Body of pancreas (tissue), 4 donors: ENCODE data around the gene PREB.

Experiments used
- POLR2A ChIP-seq, 3 donors: fragments of 450-650 bp; IDR thresholded peaks; one replicate each; pipeline ENCODE4 v1.6.1; 2016; ENCODE audit warnings: antibody characterized with exemption in 3 of 3, mild to moderate bottlenecking in 2 of 3
- TF ChIP-seq, protein P1 (sequence below), 7 experiments: fragments of 450-650 bp in 4 of 7; fragments of 200-600 bp in 3 of 7; sonication (generic) in 3 of 7; IDR thresholded peaks; one replicate each; pipeline ENCODE4 v1.5.1; 2016 to 2019; ENCODE audit warnings: antibody characterized with exemption in 7 of 7

GRCh38 chr2:27155069-27155520 lies 20.7 kb upstream of the PREB start:
- TF ChIP-seq, protein P1, sequence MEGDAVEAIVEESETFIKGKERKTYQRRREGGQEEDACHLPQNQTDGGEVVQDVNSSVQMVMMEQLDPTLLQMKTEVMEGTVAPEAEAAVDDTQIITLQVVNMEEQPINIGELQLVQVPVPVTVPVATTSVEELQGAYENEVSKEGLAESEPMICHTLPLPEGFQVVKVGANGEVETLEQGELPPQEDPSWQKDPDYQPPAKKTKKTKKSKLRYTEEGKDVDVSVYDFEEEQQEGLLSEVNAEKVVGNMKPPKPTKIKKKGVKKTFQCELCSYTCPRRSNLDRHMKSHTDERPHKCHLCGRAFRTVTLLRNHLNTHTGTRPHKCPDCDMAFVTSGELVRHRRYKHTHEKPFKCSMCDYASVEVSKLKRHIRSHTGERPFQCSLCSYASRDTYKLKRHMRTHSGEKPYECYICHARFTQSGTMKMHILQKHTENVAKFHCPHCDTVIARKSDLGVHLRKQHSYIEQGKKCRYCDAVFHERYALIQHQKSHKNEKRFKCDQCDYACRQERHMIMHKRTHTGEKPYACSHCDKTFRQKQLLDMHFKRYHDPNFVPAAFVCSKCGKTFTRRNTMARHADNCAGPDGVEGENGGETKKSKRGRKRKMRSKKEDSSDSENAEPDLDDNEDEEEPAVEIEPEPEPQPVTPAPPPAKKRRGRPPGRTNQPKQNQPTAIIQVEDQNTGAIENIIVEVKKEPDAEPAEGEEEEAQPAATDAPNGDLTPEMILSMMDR (IDR thresholded peaks at IDR 0.05): no peak
- no peak for TF ChIP-seq POLR2A (IDR thresholded peaks at IDR 0.05)
